Body of pancreas (tissue), 4 donors: Measurements from ENCODE around the gene TEX14.
"Not testable (repeated sequence)": the region's sequence is repeated elsewhere in the genome, so short reads cannot be mapped to it uniquely, and the experiment has no call there.

Source experiments
- POLR2A ChIP-seq, 3 donors: fragments of 450-650 bp; IDR thresholded peaks; one replicate each; pipeline ENCODE4 v1.6.1; 2016; ENCODE audit warnings: antibody characterized with exemption in 3 of 3, mild to moderate bottlenecking in 2 of 3
- TF ChIP-seq, protein P1 (sequence below), 7 experiments: fragments of 450-650 bp in 4 of 7; fragments of 200-600 bp in 3 of 7; sonication (generic) in 3 of 7; IDR thresholded peaks; one replicate each; pipeline ENCODE4 v1.5.1; 2016 to 2019; ENCODE audit warnings: antibody characterized with exemption in 7 of 7

GRCh38 chr17:58582718-58583117, 109.1 kb downstream of the TEX14 start:
- TF ChIP-seq, protein P1, sequence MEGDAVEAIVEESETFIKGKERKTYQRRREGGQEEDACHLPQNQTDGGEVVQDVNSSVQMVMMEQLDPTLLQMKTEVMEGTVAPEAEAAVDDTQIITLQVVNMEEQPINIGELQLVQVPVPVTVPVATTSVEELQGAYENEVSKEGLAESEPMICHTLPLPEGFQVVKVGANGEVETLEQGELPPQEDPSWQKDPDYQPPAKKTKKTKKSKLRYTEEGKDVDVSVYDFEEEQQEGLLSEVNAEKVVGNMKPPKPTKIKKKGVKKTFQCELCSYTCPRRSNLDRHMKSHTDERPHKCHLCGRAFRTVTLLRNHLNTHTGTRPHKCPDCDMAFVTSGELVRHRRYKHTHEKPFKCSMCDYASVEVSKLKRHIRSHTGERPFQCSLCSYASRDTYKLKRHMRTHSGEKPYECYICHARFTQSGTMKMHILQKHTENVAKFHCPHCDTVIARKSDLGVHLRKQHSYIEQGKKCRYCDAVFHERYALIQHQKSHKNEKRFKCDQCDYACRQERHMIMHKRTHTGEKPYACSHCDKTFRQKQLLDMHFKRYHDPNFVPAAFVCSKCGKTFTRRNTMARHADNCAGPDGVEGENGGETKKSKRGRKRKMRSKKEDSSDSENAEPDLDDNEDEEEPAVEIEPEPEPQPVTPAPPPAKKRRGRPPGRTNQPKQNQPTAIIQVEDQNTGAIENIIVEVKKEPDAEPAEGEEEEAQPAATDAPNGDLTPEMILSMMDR (IDR thresholded peaks at IDR 0.05): not testable (repeated sequence)
- not testable (repeated sequence) for TF ChIP-seq POLR2A (IDR thresholded peaks at IDR 0.05)
